Caco-2 (cell line): ENCODE data around the gene GHITM. TPM values are rescaled to one million over a fixed set of nuclear protein-coding genes. Genes with fewer than 3 reads are reported as not detected.

Experiments used
- BruUV-seq: library from RNA; stranded (reverse); fragments of 400-500 nt; replicated peaks from 2 replicates; lab custom pipeline; 2021; lab: Mats Ljungman, UMichigan
- CTCF ChIA-PET: fragments of 300-600 bp; sonication (Branson Sonifier 250); formaldehyde crosslinking; loops from one replicate; lab custom pipeline; 2022; ENCODE audit warnings: antibody characterized with exemption; lab: Charles Lee
- POLR2A ChIA-PET: fragments of 300-600 bp; sonication (Branson Sonifier 250); formaldehyde crosslinking; loops from one replicate; lab custom pipeline; 2022; ENCODE audit warnings: antibody characterized with exemption; lab: Charles Lee
- DNase-seq, 2 experiments: peaks; one replicate each; pipeline versions ENCODE4 v3.0.0 to v3.0.0-alpha.2; 2020 to 2022
- H3K27me3 ChIP-seq: replicated peaks from 2 replicates; pipeline ENCODE4 v1.6.0; 2011; ENCODE audit warnings: low read length; ENCODE audit not compliant: control insufficient read depth, insufficient read depth
- H3K36me3 ChIP-seq: 2 replicates; pipeline ENCODE4 v1.5.1; 2011; ENCODE audit warnings: low read length; ENCODE audit not compliant: control insufficient read depth, insufficient read depth
- H3K4me1 ChIP-seq: fragments of 250-450 bp; sonication (Bioruptor Pico); 2 replicates; pipeline ENCODE4 v1.5.1; 2020; ENCODE audit warnings: mild to moderate bottlenecking
- H3K4me3 ChIP-seq: 2 replicates; pipeline ENCODE4 v1.5.1; 2011; ENCODE audit warnings: low read depth, mild to moderate bottlenecking, control low read depth, low read length
- H3K9me3 ChIP-seq: fragments of 250-450 bp; sonication (Bioruptor Pico); 2 replicates; pipeline ENCODE4 v1.5.1; 2020; ENCODE audit warnings: mild to moderate bottlenecking, moderate library complexity
- H3K27ac Mint-ChIP-seq: one replicate; pipeline ENCODE4 v1.8.0; 2022; ENCODE audit warnings: mixed read lengths; ENCODE audit not compliant: unreplicated experiment
- H3K27me3 Mint-ChIP-seq: one replicate; pipeline ENCODE4 v1.8.0; 2022; ENCODE audit warnings: mixed read lengths; ENCODE audit not compliant: insufficient read depth, unreplicated experiment
- H3K36me3 Mint-ChIP-seq: one replicate; pipeline ENCODE4 v1.8.0; 2022; ENCODE audit warnings: mild to moderate bottlenecking, mixed read lengths; ENCODE audit not compliant: insufficient read depth, unreplicated experiment
- H3K4me1 Mint-ChIP-seq: one replicate; pipeline ENCODE4 v1.8.0; 2022; ENCODE audit warnings: low read depth, mixed read lengths; ENCODE audit not compliant: unreplicated experiment
- H3K4me3 Mint-ChIP-seq: one replicate; pipeline ENCODE4 v1.8.0; 2022; ENCODE audit warnings: mild to moderate bottlenecking, moderate library complexity, mixed read lengths; ENCODE audit not compliant: unreplicated experiment
- H3K9me3 Mint-ChIP-seq: one replicate; pipeline ENCODE4 v1.8.0; 2022; ENCODE audit warnings: mixed read lengths; ENCODE audit not compliant: unreplicated experiment
- intact Hi-C: fragments of 100-400 bp; cut with micrococcal nuclease; formaldehyde crosslinking; loops from one replicate; pipeline ENCODE4 v1.10.0; 2022; ENCODE audit not compliant: unreplicated experiment
- total RNA-seq: library from RNA; stranded (reverse); gene quantifications from 2 replicates; pipeline ENCODE4 v1.2.3, GENCODE V29; 2022
- TF ChIP-seq, protein P1 (sequence below), 2 experiments: fragments of 200-600 bp in 1 of 2; IDR thresholded peaks; 1 replicate in 1 of 2; 2 replicates in 1 of 2; pipeline versions ENCODE4 v1.5.1 to v1.8.0; 2011 to 2022; ENCODE audit warnings: antibody characterized with exemption in 1 of 2, control low read depth in 1 of 2, inconsistent platforms in 1 of 2, low read depth in 1 of 2, low read length in 1 of 2, mild to moderate bottlenecking in 1 of 2, moderate library complexity in 1 of 2; ENCODE audit not compliant: insufficient read depth in 1 of 2, severe bottlenecking in 1 of 2, unreplicated experiment in 1 of 2

The GHITM gene
- total RNA-seq, 1 experiment from 2014 or later: 255 TPM

DNA sequence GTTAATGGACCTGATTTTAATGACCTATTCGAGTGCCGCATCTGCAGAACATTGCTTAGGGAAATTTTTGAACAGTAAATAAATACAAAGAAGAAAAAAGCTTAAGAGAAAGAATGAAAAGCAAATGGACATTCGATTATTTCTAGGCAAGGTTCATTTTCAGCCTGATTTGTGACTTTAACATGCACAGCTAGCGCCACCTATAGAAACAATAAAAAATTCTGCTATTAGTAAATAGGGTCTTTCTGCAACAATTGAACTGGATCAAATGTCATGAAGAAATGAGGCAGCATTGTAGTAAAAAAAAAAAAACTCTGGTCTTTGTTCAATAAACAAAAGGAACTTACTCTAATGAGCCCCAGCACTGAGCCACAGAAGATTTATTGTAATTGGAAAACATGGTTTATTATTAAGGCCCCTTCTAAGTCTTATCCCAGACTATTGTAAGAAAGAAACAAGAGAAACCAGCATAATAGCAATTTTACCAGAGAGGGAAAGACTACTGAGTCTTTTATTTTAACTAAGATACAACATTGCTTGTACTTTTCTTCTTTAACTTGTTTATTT, 41.4 kb upstream of the GHITM start:
- Mint-ChIP-seq H3K27me3 (peaks cover 11% of the 10 kb centered on the region), H3K27ac (no peak overlapping the region), H3K4me3 (no peak overlapping the region), H3K36me3 (no peaks in the 10 kb centered on the region), H3K9me3 (no peaks in the 10 kb centered on the region), H3K4me1 (no peaks in the 10 kb centered on the region)
- intact Hi-C loops: loop anchor here (2.0 to 5.0 kb wide), 3 partner anchors 41 to 226 kb away; no protein-coding TSS in a partner anchor
- H3K27me3 ChIP-seq: no peaks in the 10 kb centered on the region
- ChIA-PET CTCF (interaction anchor here (0.7 kb wide), 1 partner anchor 1891 kb away, joined by 6 read pairs; no protein-coding TSS in a partner anchor), POLR2A (no interaction called here)
- no peaks in the 10 kb centered on the region for H3K9me3 ChIP-seq
- no peak for DNase-seq
- H3K4me3 ChIP-seq: no peak overlapping the region
- no peaks in the 10 kb centered on the region for H3K4me1 ChIP-seq
- H3K36me3 ChIP-seq: no peaks in the 10 kb centered on the region
- TF ChIP-seq, protein P1, sequence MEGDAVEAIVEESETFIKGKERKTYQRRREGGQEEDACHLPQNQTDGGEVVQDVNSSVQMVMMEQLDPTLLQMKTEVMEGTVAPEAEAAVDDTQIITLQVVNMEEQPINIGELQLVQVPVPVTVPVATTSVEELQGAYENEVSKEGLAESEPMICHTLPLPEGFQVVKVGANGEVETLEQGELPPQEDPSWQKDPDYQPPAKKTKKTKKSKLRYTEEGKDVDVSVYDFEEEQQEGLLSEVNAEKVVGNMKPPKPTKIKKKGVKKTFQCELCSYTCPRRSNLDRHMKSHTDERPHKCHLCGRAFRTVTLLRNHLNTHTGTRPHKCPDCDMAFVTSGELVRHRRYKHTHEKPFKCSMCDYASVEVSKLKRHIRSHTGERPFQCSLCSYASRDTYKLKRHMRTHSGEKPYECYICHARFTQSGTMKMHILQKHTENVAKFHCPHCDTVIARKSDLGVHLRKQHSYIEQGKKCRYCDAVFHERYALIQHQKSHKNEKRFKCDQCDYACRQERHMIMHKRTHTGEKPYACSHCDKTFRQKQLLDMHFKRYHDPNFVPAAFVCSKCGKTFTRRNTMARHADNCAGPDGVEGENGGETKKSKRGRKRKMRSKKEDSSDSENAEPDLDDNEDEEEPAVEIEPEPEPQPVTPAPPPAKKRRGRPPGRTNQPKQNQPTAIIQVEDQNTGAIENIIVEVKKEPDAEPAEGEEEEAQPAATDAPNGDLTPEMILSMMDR (IDR thresholded peaks at IDR 0.05; ENCODE audit: insufficient read depth in 1 of 2, low read depth in 1 of 2, low read length in 1 of 2, severe bottlenecking in 1 of 2, unreplicated experiment in 1 of 2): peak; percentile 47 to 70
- no TSS peak for BruUV-seq

DNA sequence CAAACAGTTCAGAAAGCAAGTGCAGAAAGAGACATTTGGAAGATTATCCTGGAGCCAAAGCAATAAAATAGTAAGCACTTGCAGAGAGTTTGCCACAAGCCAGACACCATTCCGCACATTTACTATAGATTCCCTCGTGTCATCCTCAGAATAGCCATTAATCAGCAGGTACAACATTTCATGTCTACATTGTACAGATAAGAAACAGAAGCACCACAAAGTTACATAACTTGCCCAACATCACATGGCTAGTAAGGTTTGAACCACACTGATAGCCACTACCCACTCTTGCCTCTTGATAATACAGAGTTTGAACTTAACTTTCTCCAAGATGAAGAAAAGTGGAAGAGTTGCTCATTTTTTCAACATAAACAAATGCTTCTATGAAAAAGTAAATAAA, 40.6 kb upstream of the GHITM start:
- H3K4me1 Mint-ChIP-seq: no peaks in the 10 kb centered on the region
- no TSS peak for BruUV-seq
- H3K9me3 ChIP-seq: no peaks in the 10 kb centered on the region
- H3K27ac Mint-ChIP-seq: no peak overlapping the region
- H3K27me3 ChIP-seq: no peaks in the 10 kb centered on the region
- no peak overlapping the region for H3K4me3 ChIP-seq
- H3K36me3 ChIP-seq: no peaks in the 10 kb centered on the region
- no peaks in the 10 kb centered on the region for H3K4me1 ChIP-seq
- intact Hi-C loops: loop anchor here (5.0 kb wide), 2 partner anchors 41 to 226 kb away; no protein-coding TSS in a partner anchor
- no peak overlapping the region for H3K4me3 Mint-ChIP-seq
- TF ChIP-seq, protein P1 (IDR thresholded peaks at IDR 0.05; ENCODE audit: insufficient read depth in 1 of 2, low read depth in 1 of 2, low read length in 1 of 2, severe bottlenecking in 1 of 2, unreplicated experiment in 1 of 2): no peak
- peaks cover 10% of the 10 kb centered on the region for H3K27me3 Mint-ChIP-seq
- no peaks in the 10 kb centered on the region for H3K9me3 Mint-ChIP-seq
- no peaks in the 10 kb centered on the region for H3K36me3 Mint-ChIP-seq
- CTCF ChIA-PET: no interaction called here
- POLR2A ChIA-PET: no interaction called here
- no peak for DNase-seq

DNA sequence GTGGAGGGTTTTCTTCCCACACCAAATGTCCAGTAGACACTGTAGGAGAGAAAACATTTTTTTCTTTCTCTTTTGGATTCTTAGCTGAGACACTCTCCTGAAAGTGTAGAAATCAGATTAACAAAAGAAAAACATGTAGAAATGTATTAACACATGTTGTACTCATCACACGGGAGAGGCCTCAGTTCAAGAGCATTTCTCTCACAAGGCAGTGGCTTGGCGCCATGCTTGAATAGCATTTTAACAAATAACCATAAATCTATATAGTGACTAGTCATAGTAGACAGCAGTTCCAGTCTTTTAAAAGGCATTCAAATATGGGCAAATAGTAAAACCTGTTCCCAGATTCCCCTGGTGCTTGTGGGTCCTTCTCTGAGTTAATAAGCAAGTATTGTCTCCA, 38.3 kb upstream of the GHITM start:
- no peaks in the 10 kb centered on the region for H3K4me1 Mint-ChIP-seq
- Histone ChIP-seq H3K4me1 (no peaks in the 10 kb centered on the region), H3K27me3 (no peaks in the 10 kb centered on the region), H3K36me3 (no peaks in the 10 kb centered on the region), H3K9me3 (no peaks in the 10 kb centered on the region), H3K4me3 (no peak overlapping the region)
- DNase-seq: no peak
- ChIA-PET POLR2A (no interaction called here), CTCF (no interaction called here)
- peaks cover 10% of the 10 kb centered on the region for H3K27me3 Mint-ChIP-seq
- intact Hi-C loops: no loop called here
- no peaks in the 10 kb centered on the region for H3K36me3 Mint-ChIP-seq
- no peak overlapping the region for H3K27ac Mint-ChIP-seq
- H3K4me3 Mint-ChIP-seq: no peak overlapping the region
- no TSS peak for BruUV-seq
- H3K9me3 Mint-ChIP-seq: no peaks in the 10 kb centered on the region
- TF ChIP-seq, protein P1 (IDR thresholded peaks at IDR 0.05; ENCODE audit: insufficient read depth in 1 of 2, low read depth in 1 of 2, low read length in 1 of 2, severe bottlenecking in 1 of 2, unreplicated experiment in 1 of 2): no peak
